GM10847 (cell line): Measurements from ENCODE around the gene ACO2.

Experiments
- POLR2A ChIP-seq: IDR thresholded peaks from 2 replicates; pipeline ENCODE4 v1.6.1; 2011; ENCODE audit not compliant: insufficient read length; ENCODE audit errors: extremely low read depth

Gene ACO2

DNA sequence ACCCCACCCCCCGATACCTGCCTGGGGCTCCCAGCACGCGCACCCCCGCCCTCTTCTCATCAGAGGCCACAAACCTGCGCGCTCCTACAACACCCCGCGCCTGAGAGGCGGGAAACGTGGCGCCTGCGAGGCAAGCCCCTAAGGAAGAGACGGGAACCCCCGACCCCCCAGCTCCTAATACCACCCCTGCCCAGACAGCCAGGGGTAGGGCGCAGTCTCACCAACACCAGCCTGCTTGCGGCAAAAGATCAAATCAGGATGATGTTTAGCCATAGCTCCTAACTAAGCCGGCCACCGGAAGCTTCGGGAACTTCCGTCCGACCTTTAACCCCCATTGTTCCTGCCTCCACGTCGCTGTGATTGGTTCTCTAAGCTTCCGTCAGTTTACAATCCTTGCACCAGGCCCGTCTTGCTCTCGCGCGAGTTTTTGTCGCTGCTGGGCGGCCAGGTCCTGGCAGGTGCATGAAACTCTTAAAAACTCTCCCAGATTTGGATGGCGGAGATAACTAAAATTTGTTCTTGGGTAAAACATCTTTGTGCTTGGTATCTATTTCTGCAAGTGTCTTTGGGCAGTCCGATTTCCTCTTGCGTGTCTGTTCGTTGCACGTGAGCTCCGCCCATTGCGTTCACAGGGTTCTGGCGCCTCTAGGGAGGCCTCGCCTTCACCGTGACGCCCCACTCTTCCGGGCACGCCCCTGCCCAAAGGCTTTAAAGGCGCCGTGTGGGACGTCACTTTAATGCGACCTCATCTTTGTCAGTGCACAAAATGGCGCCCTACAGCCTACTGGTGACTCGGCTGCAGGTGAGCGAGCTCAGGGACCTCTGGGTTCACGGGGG, at the start of gene ACO2, which contains the start of gene PHF5A:
ACO2 (plus strand) TSS at position 737 of the 837 bp plus-strand sequence; CDS start at position 767, 30 bp downstream.
PHF5A (minus strand) TSS at position 312 of the 837 bp plus-strand sequence; CDS start at position 273, 39 bp downstream.
- TF ChIP-seq POLR2A: peak; percentile 54

DNA sequence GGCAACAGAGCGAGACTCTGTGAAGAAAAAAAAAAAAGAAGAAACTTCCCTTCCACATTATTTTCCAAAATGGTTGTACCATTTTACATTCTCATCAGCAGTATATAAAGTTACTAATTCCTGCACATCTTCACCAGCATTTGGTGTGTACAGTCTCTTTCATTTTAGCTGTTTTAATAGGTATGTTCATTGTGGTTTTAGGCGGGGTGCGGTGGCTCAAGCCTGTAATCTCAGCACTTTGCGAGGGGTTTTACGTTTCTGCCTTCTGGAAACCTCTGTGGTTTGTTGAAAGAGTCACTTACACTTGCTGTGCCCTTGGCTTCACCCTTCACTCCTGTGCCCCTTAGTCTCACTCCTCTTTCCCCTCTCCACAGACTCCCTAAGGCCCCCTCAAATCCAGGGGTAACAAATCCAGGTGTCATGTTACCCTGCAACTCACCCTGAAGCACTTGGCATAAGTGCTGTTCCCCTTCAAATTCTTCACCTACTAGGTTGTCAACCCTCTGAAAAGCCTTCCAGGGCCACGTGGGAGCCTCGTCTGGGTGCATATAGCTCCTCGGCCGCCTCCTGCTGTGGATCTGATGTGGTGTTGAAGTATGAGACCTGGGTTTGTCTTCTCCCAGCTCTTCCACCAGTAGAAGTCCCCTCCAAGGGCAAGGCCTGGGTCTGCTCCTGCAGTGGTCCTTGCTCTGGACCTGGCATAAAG, 43.1 kb upstream of the ACO2 start:
- TF ChIP-seq POLR2A: no peak

- TF ChIP-seq POLR2A: no peak
Measured at GRCh38 chr22:41429232-41429950, 39.5 kb upstream of the ACO2 start.

- TF ChIP-seq POLR2A: no peak
Measured at GRCh38 chr22:41429951-41430332, 39.0 kb upstream of the ACO2 start.

DNA sequence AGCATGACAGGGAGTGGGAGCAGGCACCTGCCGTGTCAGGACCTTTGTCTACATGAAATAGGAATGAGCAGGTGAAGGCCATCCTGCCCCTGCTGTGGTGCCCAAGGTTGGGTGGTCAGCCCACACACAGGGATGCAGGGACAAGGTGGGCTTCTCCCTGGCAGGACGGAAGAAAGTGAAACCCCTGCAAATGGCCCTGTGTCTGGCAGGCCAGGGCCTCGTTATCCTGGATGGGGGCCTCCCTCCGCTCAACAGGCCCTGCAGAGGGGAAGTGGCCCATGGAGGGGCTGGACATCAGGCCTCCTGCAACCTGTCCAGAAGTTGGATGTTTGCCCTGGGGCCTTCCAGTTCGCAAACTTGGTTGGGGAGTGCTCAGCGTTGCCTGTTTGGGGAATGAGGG, 37.3 kb upstream of the ACO2 start:
- no peak for TF ChIP-seq POLR2A

DNA sequence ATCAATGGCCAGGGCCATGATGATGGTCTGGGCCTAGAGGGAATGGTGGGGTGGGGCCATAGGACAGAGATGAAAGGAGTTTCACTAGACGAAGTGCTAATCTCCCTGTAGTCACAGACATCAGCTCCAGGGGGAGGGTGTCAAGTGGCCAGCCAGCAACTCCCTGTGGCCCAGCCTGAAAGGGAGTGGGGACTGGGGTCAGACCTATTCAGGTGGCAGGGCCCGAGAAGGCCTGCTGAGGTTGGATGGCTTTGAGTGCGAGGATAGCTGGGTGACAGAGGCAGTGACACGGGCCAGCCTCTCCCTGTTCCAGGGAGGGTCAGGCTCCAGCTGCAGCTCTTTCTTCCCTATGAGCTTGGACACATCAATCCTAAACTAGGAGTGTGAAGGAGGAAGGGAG, 33.4 kb upstream of the ACO2 start:
- no peak for TF ChIP-seq POLR2A

- TF ChIP-seq POLR2A: no peak
Measured at GRCh38 chr22:41436322-41437113, 32.4 kb upstream of the ACO2 start.

DNA sequence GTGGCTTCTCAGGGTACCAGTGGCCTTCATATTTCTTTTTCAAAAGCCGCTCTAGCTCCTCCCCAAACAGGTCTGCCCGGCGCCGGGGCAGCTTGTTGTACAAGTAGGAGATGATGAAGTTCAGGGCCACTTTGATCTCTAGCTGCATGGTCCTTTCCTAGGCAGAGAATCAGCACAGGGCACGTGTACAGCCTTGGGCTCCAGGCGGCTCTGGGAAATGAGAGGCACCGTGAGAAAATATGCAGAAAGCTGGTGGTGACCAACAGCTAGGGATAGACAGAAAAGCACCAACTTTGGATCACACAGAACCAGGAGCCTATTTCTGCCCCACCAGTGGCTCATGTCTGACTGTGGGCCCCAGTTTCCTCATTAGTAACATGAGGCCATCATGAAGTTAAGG, 31.7 kb upstream of the ACO2 start:
- TF ChIP-seq POLR2A: no peak

DNA sequence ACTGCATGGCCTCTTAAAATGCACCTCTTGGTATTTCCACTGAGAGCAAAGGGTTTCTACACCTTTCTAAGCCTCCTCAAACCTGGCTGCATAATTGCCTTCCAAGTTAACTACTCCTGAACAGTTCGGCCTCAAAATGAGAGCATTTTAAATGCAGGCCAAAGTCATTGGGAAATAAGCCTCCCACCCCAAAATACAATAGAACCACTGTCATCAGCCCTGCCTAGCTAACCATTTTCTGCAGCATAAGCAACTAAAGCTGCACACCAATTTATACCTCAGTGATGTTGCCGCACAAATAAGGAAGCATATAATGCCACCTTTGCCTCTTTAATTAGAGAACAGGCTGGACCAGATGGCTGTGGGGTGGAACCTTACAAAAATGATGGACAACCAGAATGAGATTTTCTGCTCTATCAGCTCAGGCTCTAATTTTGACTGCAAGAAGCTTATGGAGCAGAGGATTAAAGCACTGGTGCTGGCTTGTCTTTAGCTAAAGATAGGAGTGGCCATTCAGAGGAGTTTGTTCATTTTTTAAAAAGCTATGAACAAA, 26.6 kb upstream of the ACO2 start:
- no peak for TF ChIP-seq POLR2A

DNA sequence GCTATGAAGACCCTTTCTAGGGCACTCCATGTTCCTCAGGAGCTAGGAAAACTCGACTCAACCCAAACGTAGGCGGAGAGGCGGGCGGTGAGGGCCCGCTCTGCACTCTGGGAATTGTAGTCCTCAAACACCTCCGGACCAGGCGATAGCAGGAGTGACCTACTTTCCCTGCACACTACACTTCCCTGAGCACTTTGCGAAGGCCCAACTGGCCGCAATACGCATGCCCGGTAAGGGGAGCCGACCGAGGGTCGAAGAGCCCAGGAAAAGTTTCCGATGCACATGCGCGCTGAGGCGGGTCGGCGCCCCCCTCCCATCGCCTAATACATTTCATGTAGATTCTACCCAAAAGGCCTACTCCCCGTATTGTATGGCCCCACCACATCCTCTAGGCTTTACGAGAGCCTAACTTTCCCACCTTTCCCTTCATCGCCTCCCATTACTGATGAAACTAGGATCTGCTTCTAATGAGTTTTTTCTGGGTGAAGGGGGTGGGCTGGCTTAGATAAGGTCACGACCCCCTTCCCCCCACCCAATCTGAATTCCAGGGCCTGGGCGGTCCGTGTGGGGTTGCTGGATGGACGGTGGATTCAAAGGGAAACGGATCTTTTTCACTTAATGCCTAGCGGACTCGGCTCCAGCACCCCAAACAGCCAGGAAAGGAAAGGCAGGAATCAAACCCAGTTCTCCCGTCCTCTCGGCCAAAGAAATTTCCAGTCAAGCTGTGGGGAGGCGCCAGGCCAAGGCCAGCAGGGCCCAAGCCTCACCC, 24.4 kb upstream of the ACO2 start:
- TF ChIP-seq POLR2A: no peak

DNA sequence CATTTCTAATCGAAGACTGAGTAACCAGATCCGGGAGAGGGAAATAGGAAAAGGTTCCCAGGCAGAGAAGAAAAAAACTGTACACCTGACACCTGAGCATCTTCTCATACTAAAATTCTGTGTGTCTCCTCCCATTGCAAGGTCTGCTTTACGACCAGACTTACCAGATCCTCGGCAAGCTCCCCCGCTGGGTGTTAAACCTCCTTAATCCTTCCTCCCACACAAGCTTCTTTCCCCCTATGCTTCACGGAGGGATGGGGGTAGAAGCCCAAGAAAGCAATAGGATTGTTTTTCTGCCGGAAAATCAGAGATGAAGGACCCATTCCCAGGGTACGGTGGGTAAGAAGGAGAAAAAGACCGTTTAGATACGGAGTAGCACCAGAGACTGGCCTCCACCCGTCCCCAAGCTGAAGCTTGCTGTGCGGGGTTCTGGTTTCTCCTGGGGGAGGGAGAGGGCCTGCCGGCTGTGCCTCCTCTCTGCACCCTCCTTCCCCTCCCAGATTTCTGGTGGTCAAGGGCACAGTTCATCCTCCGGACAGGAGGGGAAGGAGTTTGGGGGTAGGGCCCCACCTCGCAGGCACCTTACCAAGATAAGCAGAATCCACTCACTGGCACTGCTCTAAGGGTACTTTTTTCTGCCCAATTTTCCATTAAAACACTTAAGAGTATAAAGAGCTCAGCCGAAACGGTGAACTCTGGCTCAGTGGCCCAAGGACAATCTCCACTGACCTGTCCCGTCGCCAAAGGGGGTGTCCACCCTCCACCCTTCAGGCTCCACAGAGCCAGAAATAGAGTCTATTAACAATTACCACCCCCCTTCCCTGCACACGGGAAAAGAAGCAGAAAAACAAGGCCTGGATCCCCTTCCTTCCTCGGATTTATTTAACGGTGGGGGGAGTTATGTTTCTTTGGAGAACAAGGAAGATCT, 23.5 kb upstream of the ACO2 start:
- TF ChIP-seq POLR2A: no peak

GRCh38 chr22:41446057-41446501, 22.8 kb upstream of the ACO2 start:
- TF ChIP-seq POLR2A: no peak
